DMS53 treated with DMSO at 0.1 percent for 48 hours (cell line): ENCODE data around the gene ANXA4.

Source experiments
- DNase-seq: peaks from one replicate; lab custom pipeline; 2025; ENCODE audit not compliant: unreplicated experiment; lab: John Stamatoyannopoulos, UW

ANXA4 gene

DNA sequence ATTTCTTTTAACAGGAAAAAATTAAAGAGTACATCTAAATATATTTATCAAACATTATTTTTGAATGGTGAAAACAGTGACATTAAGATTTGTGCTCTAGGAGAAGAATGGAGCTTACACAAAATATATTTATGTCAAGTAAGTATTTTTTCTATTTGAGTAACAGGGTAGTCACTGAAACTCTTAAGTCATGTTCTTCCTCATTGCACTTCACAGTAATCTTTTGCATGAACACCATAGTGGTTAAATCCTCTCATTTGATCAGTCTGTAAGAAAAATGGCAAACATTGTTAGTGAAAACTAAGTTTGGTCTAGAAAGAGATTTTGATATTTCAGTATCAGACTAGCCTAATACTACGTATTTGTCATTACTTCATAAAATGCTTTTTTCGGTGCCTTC is 95.6 kb downstream of the ANXA4 start:
- no peak for DNase-seq

- DNase-seq = no peak
Observed at GRCh38 chr2:69843993-69844392, 102.1 kb downstream of the ANXA4 start.

DNA sequence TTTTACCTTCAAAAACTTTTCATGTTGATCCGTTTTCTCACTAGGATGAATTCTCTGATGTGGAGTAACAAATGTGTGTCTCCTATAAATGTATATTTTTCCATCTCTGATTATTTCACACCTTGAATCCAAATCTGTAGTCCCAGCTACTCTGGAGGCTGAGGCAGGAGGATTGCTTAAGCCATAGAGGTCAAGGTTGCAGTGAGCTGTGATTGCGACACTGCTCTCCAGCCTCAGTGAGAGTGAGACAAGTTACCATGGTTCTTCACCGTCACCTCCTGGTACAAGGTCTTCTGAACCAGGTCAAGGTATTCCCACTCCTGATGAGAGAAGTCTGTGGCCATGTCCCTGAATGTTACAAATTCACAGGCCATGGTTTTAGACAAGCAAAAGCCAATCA is 102.6 kb downstream of the ANXA4 start:
- DNase-seq = no peak

GRCh38 chr2:69846182-69847067 is 104.5 kb downstream of the ANXA4 start:
- no peak for DNase-seq

DNA sequence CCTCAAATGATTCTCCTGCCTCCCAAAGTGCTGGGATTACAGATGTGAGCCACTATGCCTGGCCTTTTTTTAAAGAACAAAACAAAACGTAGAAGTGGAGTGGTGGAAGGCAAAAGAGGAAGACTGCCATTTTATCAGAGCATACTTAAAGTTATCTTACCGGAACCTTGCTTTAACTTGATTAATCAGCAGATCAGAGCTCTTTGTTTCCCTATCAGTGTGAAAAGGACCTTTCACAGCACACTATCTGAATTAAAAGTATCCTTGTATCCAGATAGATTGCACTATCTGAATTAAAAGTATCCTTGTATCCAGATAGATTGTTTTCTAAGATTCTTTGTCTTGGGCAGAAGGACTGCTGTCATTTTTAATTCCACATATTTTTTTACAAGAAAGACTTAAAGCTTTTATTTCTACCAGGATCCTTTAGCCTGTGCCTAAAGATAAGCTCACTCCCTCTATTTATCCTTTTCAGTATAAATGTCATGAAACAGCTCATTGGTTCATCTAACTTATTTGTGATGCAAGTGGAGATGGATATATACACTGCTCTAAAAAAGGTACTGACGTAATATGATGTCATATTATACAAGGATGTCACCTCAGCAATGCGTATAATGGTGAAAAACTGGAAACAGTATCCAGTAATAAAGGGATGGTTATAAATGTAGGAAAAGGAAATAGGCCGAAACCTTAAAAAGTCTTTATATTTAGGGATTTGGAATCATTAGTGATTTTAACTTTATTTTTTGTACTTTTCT is 105.3 kb downstream of the ANXA4 start:
- no peak for DNase-seq

DNA sequence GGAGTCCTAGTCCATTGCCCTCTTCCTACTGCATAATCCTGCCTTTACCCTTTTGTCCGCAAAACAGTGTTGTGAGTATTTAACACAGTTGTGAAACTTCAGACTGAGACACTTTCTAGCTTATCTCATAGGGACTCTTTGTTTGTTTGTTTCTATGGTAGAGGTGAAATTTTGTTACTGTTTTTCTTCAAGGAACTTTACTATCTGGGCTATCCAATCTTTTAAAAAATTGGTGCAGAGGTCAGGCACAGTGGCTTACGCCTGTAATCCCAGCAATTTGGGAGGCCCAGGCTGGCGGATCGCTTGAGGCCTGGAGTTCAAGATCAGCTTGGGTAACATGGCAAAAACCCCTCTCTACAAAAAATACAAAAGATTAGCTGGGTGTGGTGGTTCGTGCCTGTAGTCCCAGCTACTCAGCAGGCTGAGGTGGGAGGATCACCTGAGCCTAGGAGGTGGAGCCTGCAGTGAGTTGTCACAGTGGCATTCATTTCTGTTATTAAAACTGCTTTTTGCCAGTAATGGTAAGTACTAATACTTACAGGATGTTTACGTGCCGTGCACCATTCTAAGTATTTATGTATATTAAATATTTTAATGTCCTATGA is 106.4 kb downstream of the ANXA4 start:
- no peak for DNase-seq

GRCh38 chr2:69858261-69858660 is 116.3 kb downstream of the ANXA4 start:
- DNase-seq = no peak

- no peak for DNase-seq
Observed at GRCh38 chr2:69863298-69863697, 121.4 kb downstream of the ANXA4 start.
